CD4-positive, alpha-beta memory T cell (primary cell): Measurements from ENCODE around the gene CHRNE. TPM values are rescaled to one million over a fixed set of nuclear protein-coding genes. Genes with fewer than 3 reads are reported as not detected.
A peak's percentile ranks its signal among the peaks of the same experiment; 100 is the strongest.

Experiments
- CTCF ChIA-PET: fragments of 350-600 bp; sonication (Branson Sonifier 250); formaldehyde crosslinking; loops from one replicate; lab custom pipeline; 2021; ENCODE audit warnings: inconsistent platforms; ENCODE audit not compliant: partially characterized antibody; lab: Charles Lee
- POLR2A ChIA-PET: fragments of 350-600 bp; sonication (Branson Sonifier 250); formaldehyde crosslinking; loops from one replicate; lab custom pipeline; 2021; ENCODE audit not compliant: partially characterized antibody; lab: Charles Lee
- DNase-seq, 5 donors: peaks; one replicate each; pipeline versions ENCODE4 v3.0.0 to v3.0.0-alpha.2; 2020 to 2022; ENCODE audit warnings: mixed read lengths in 1 of 5
- H3K27ac ChIP-seq: one replicate; pipeline ENCODE4 v1.7.0; 2013; ENCODE audit warnings: low read depth, low read length
- H3K27me3 ChIP-seq: 2 replicates; pipeline ENCODE4 v1.7.0; 2013; ENCODE audit warnings: mild to moderate bottlenecking, low read length, moderate library complexity; ENCODE audit not compliant: insufficient read depth
- H3K36me3 ChIP-seq: 2 replicates; pipeline ENCODE4 v1.7.0; 2013; ENCODE audit warnings: mild to moderate bottlenecking, low read length, moderate library complexity; ENCODE audit not compliant: insufficient read depth
- H3K4me1 ChIP-seq: 2 replicates; pipeline ENCODE4 v1.7.0; 2013; ENCODE audit warnings: mild to moderate bottlenecking, low read length, moderate library complexity; ENCODE audit not compliant: insufficient read depth
- H3K4me3 ChIP-seq, 2 donors: one replicate each; pipeline ENCODE4 v1.7.0; 2013; ENCODE audit warnings: low read length in 2 of 2, mild to moderate bottlenecking in 1 of 2
- H3K9me3 ChIP-seq, 2 donors: one replicate each; pipeline ENCODE4 v1.7.0; 2013; ENCODE audit warnings: low read length in 2 of 2, control low read depth in 1 of 2; ENCODE audit not compliant: control insufficient read depth in 1 of 2
- H3K27ac Mint-ChIP-seq, 7 donors: one replicate each; pipeline ENCODE4 v1.8.0; 2020 to 2021; ENCODE audit warnings: mixed read lengths in 7 of 7, mild to moderate bottlenecking in 6 of 7, inconsistent platforms in 3 of 7, moderate library complexity in 3 of 7
- H3K27me3 Mint-ChIP-seq, 2 donors: one replicate each; pipeline ENCODE4 v1.8.0; 2020 to 2021; ENCODE audit warnings: mixed read lengths in 2 of 2
- H3K36me3 Mint-ChIP-seq, 2 donors: one replicate each; pipeline ENCODE4 v1.8.0; 2020 to 2021; ENCODE audit warnings: mixed read lengths in 2 of 2, inconsistent platforms in 1 of 2, mild to moderate bottlenecking in 1 of 2
- H3K4me1 Mint-ChIP-seq, 4 donors: one replicate each; pipeline ENCODE4 v1.8.0; 2020 to 2021; ENCODE audit warnings: mixed read lengths in 4 of 4, mild to moderate bottlenecking in 1 of 4
- H3K4me3 Mint-ChIP-seq, 8 donors: one replicate each; pipeline ENCODE4 v1.8.0; 2020 to 2021; ENCODE audit warnings: mixed read lengths in 8 of 8, mild to moderate bottlenecking in 7 of 8, moderate library complexity in 6 of 8, inconsistent platforms in 3 of 8
- H3K9me3 Mint-ChIP-seq, 8 donors: one replicate each; pipeline ENCODE4 v1.8.0; 2020 to 2021; ENCODE audit warnings: mixed read lengths in 8 of 8, mild to moderate bottlenecking in 5 of 8, inconsistent platforms in 3 of 8, moderate library complexity in 1 of 8
- intact Hi-C: fragments of 100-400 bp; cut with micrococcal nuclease; formaldehyde crosslinking; loops from one replicate; pipeline ENCODE4 v1.15.1; 2023
- polyA plus RNA-seq, 2 donors: library from polyadenylated mRNA; unstranded; fragments of 300-500 nt; fragmentation: Illumina TruSeq; gene quantifications; one replicate each; pipeline ENCODE4 v1.2.3, GENCODE V29; 2021
- total RNA-seq, 2 experiments: library from RNA; stranded (reverse); gene quantifications; one replicate each; pipeline ENCODE4 v1.2.3, GENCODE V29; 2021

The CHRNE gene
- total and polyA plus RNA-seq, 4 experiments from 2014 or later: 0.08 to 1.3 (median 0.42) TPM

DNA sequence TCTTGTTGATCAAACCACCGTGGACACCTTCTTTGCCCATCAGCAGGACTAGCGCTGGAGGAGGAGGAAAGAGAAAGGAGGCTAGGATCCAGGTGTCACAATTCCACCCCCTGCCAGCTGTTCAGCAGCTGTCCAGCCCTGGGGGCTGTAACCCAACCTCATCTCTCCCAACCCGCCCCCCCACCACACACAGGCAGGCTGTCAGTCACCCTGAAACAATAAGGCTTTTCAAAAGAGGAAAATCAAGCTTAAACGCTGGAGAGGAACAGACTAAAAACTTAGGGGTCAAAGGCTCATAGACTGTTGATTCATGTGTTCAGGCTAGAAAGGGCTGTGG, 43.0 kb upstream of the CHRNE start:
- H3K4me1 ChIP-seq: peaks cover 66% of the 10 kb centered on the region
- peaks cover 0 to 2% (median 0%) of the 10 kb centered on the region in 8 donors for H3K9me3 Mint-ChIP-seq
- no peaks in the 10 kb centered on the region for H3K27me3 ChIP-seq
- intact Hi-C loops: no loop called here
- H3K27me3 Mint-ChIP-seq: no peaks in the 10 kb centered on the region
- ChIA-PET CTCF (interaction anchor here (1.0 to 1.9 kb wide), 3 partner anchors 22 to 42 kb away, joined by 3 to 7 read pairs (median 5); partner anchors contain the start of genes CAMTA2 and SPAG7), POLR2A (interaction anchor here (1.0 to 25.3 kb wide), 12 partner anchors 6 to 231 kb away, joined by 3 to 973 read pairs (median 14); partner anchors contain the start of genes C17orf107, CAMTA2, CHRNE and INCA1)
- no peak for DNase-seq
- peak overlapping the region; percentile 63 to 94 for H3K4me3 ChIP-seq
- H3K9me3 ChIP-seq: no peaks in the 10 kb centered on the region
- H3K27ac Mint-ChIP-seq: peak overlapping the region; percentile 92 to 97 (median 95)
- H3K4me3 Mint-ChIP-seq: peak overlapping the region; percentile 95 to 100 (median 99)
- peaks cover 41% of the 10 kb centered on the region for H3K36me3 ChIP-seq
- peaks cover 46 to 85% (median 61%) of the 10 kb centered on the region in 4 donors for H3K4me1 Mint-ChIP-seq
- peak overlapping the region; percentile 94 for H3K27ac ChIP-seq
- peaks cover 52 to 62% of the 10 kb centered on the region in 2 donors for H3K36me3 Mint-ChIP-seq

DNA sequence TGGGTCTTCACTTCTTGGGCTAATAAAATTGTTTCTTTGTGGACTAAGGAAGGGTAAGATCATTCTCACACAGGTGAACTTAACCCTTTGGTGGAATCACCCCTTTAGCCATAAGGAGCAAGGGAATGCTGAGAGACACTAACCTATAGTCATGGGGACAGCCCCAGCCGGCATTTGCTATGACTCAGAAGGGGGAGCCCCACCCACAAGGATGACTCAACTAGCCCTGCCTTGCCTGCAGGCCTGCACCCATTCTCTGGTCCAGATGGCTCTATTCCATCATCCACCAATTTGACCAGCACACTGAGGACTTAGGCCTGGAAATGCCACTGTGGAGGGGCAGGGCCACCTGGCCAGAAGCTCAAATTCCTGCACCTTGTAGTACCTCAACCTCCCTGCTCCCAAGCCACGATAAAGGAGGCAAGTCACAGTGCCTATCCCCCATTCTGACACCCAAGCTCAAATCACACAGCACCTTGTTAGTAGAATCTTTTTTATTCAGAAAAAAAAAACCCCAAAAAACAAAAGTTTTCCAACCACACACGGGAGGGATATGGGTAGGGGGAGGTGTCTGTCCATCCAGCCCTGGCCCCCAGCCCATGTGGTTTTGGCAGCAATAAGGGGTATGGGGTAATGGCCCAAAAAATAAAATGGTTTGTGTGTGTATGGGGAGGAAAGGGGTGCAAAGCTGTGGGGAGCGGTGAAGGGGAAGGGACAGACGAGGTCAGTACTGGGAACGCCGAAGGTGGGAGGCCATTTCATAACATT, 42.5 kb upstream of the CHRNE start:
- H3K36me3 ChIP-seq: peaks cover 41% of the 10 kb centered on the region
- intact Hi-C loops: no loop called here
- Mint-ChIP-seq H3K27me3 (no peaks in the 10 kb centered on the region), H3K9me3 (peaks cover 0 to 2% (median 0%) of the 10 kb centered on the region in 8 donors), H3K4me1 (peaks cover 46 to 82% (median 57%) of the 10 kb centered on the region in 4 donors), H3K4me3 (peak overlapping the region; percentile 86 to 100 (median 98)), H3K36me3 (peaks cover 52 to 62% of the 10 kb centered on the region in 2 donors), H3K27ac (peak overlapping the region; percentile 85 to 97 (median 94))
- peak overlapping the region; percentile 45 to 63 for H3K4me3 ChIP-seq
- DNase-seq: peak; percentile 54 to 92 (median 59)
- H3K4me1 ChIP-seq: peaks cover 61% of the 10 kb centered on the region
- POLR2A ChIA-PET: interaction anchor here (1.0 to 25.3 kb wide), 14 partner anchors 9 to 230 kb away, joined by 3 to 973 read pairs (median 8); partner anchors contain the start of genes C17orf107, CAMTA2, CHRNE and INCA1
- no peaks in the 10 kb centered on the region for H3K9me3 ChIP-seq
- H3K27me3 ChIP-seq: no peaks in the 10 kb centered on the region
- peak overlapping the region; percentile 81 for H3K27ac ChIP-seq
- CTCF ChIA-PET: interaction anchor here (1.0 to 1.9 kb wide), 3 partner anchors 22 to 42 kb away, joined by 3 to 7 read pairs (median 5); partner anchors contain the start of genes CAMTA2 and SPAG7

DNA sequence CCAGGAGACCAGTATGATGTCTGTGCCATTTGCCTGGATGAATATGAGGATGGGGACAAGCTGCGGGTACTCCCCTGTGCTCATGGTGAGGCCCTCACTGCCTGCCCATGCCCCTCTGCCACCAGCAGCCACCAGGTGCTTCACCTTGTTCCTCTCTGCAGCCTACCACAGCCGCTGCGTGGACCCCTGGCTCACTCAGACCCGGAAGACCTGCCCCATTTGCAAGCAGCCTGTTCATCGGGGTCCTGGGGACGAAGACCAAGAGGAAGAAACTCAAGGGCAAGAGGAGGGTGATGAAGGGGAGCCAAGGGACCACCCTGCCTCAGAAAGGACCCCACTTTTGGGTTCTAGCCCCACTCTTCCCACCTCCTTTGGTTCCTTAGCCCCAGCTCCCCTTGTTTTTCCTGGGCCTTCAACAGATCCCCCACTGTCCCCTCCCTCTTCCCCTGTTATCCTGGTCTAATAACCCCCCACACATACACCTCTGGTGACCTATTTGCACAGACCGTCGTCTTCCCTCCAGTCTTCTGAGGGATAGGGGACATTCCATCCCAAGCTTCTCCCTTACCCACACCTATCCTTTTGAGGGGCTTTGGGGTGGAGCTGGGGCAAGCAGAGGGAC, 41.8 kb upstream of the CHRNE start:
- intact Hi-C loops: loop anchor here (5.0 kb wide), 1 partner anchor 212 kb away; the partner anchor contains the start of gene MED11
- Mint-ChIP-seq H3K9me3 (peaks cover 0 to 4% (median 0%) of the 10 kb centered on the region in 8 donors), H3K4me3 (peak overlapping the region; percentile 86 to 100 (median 98)), H3K36me3 (peaks cover 52 to 66% of the 10 kb centered on the region in 2 donors), H3K27ac (peak overlapping the region; percentile 85 to 97 (median 94)), H3K27me3 (no peaks in the 10 kb centered on the region), H3K4me1 (peaks cover 46 to 84% (median 57%) of the 10 kb centered on the region in 4 donors)
- CTCF ChIA-PET: no interaction called here
- Histone ChIP-seq H3K27me3 (no peaks in the 10 kb centered on the region), H3K9me3 (no peaks in the 10 kb centered on the region), H3K27ac (peak overlapping the region; percentile 81), H3K4me3 (peak overlapping the region; percentile 45 to 63), H3K4me1 (peaks cover 58% of the 10 kb centered on the region), H3K36me3 (peaks cover 41% of the 10 kb centered on the region)
- POLR2A ChIA-PET: interaction anchor here (0.7 to 25.3 kb wide), 12 partner anchors 8 to 105 kb away, joined by 3 to 973 read pairs (median 4); partner anchors contain the start of genes C17orf107, CHRNE, INCA1 and KIF1C
- peak in 1 of 5 donors; percentile 52 for DNase-seq

DNA sequence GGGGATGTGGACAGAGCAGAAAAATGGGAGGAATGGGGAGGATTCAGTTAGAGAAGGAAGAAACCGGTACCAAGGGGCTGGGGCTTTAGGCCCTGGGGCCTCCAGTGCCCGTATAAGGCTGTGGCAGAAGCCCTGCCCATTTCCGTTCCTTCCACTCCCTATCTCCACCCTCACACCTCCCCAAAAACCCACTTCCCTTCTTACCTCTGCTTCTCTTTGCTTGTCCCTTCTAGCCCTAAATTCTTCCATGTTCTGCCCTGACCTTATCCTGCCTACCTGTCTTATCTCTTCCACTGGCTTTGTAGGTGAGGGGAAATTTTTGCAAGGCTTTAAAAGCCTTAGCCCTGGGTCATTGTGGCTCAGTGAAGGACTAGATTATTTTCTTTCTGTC, 41.3 kb upstream of the CHRNE start:
- H3K27ac ChIP-seq: peak overlapping the region; percentile 81
- POLR2A ChIA-PET: interaction anchor here (0.7 to 25.3 kb wide), 11 partner anchors 9 to 105 kb away, joined by 3 to 973 read pairs (median 4); partner anchors contain the start of genes C17orf107, CHRNE, INCA1 and KIF1C
- Mint-ChIP-seq H3K27me3 (no peaks in the 10 kb centered on the region), H3K27ac (peak overlapping the region; percentile 85 to 97 (median 93)), H3K36me3 (peaks cover 52 to 66% of the 10 kb centered on the region in 2 donors), H3K4me1 (peaks cover 47 to 85% (median 59%) of the 10 kb centered on the region in 4 donors), H3K4me3 (peak overlapping the region; percentile 86 to 100 (median 98)), H3K9me3 (peaks cover 0 to 4% (median 0%) of the 10 kb centered on the region in 8 donors)
- CTCF ChIA-PET: no interaction called here
- DNase-seq: peak; percentile 59 to 67 (median 65)
- H3K36me3 ChIP-seq: peaks cover 41% of the 10 kb centered on the region
- H3K27me3 ChIP-seq: no peaks in the 10 kb centered on the region
- intact Hi-C loops: loop anchor here (5.0 kb wide), 1 partner anchor 212 kb away; the partner anchor contains the start of gene MED11
- H3K4me3 ChIP-seq: peak overlapping the region; percentile 36 to 45
- no peaks in the 10 kb centered on the region for H3K9me3 ChIP-seq
- peaks cover 62% of the 10 kb centered on the region for H3K4me1 ChIP-seq

DNA sequence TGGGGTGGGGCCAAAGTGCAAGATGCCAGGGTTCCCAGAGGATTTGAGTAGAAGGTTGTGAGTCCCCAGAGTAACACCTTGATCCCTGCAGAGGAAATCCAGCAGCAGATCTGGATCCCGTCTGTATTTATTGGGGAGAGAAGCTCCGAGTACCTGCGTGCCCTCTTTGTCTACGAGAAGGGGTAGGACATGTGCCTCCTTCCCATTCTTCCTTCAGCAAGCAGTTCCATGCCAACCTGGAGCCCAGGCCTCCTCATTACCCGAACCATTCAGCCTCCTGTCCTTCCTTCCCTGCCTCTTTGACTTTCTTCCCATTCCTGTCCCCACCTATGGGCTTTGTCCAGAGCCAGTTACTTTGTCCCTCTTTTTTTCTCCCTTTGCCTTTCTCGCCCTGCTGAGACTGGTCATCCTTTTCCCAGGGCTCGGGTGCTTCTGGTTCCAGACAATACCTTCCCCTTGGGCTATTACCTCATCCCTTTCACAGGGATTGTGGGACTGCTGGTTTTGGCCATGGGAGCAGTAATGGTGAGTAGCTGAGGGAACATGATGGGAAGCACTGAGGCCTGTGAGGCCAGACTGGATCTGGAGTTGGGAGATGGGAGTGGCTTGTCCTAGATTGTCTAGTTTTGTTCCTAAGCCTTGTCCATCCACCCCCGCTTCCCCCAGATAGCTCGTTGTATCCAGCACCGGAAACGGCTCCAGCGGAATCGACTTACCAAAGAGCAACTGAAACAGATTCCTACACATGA, 40.0 kb upstream of the CHRNE start:
- Histone ChIP-seq H3K4me3 (peak overlapping the region; percentile 36 to 99), H3K36me3 (peaks cover 44% of the 10 kb centered on the region), H3K27ac (peak overlapping the region; percentile 81), H3K4me1 (peaks cover 74% of the 10 kb centered on the region), H3K9me3 (no peaks in the 10 kb centered on the region), H3K27me3 (no peaks in the 10 kb centered on the region)
- Mint-ChIP-seq H3K4me3 (peak overlapping the region; percentile 95 to 100 (median 98)), H3K4me1 (peaks cover 56 to 89% (median 70%) of the 10 kb centered on the region in 4 donors), H3K36me3 (peaks cover 52 to 63% of the 10 kb centered on the region in 2 donors), H3K27me3 (no peaks in the 10 kb centered on the region), H3K9me3 (peaks cover 0 to 2% (median 0%) of the 10 kb centered on the region in 8 donors), H3K27ac (peak overlapping the region; percentile 48 to 99 (median 81))
- intact Hi-C loops: loop anchor here (5.0 kb wide), 1 partner anchor 211 kb away; the partner anchor contains the start of gene MED11
- ChIA-PET CTCF (interaction anchor here (0.9 to 1.3 kb wide), 2 partner anchors 34 to 45 kb away, joined by 3 read pairs; partner anchors contain the start of gene CAMTA2), POLR2A (interaction anchor here (0.8 to 25.3 kb wide), 6 partner anchors 7 to 106 kb away, joined by 3 to 973 read pairs (median 4); partner anchors contain the start of genes ENO3, PFN1 and SPAG7)
- peak in 1 of 5 donors; percentile 45 for DNase-seq

DNA sequence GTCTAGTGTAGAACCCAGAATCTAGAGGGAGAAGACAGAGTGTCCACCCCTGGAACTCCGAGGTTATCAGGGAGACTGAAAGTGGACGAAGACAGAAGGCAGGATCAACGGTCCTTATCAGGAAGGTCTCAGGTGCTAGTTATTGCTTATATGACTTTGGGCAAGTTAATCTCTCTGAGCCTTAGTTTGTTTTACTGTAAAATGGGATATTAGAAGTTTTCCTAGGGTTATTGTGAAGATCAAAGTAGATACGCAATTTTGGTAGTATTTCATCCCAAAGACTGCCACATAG, 38.4 kb upstream of the CHRNE start:
- CTCF ChIA-PET: interaction anchor here (3.1 kb wide), 1 partner anchor 32 kb away, joined by 15 read pairs; no protein-coding TSS in a partner anchor
- no peaks in the 10 kb centered on the region for H3K27me3 Mint-ChIP-seq
- peaks cover 0 to 2% (median 0%) of the 10 kb centered on the region in 8 donors for H3K9me3 Mint-ChIP-seq
- peak overlapping the region; percentile 92 to 100 (median 98) for H3K27ac Mint-ChIP-seq
- no peaks in the 10 kb centered on the region for H3K27me3 ChIP-seq
- H3K36me3 ChIP-seq: peaks cover 42% of the 10 kb centered on the region
- no peak for DNase-seq
- intact Hi-C loops: loop anchor here (2.0 to 5.0 kb wide), 4 partner anchors 38 to 209 kb away; partner anchors contain the start of genes CAMTA2, CHRNE and MED11
- H3K27ac ChIP-seq: peak overlapping the region; percentile 81
- peaks cover 55 to 77% (median 63%) of the 10 kb centered on the region in 4 donors for H3K4me1 Mint-ChIP-seq
- peak overlapping the region; percentile 99 for H3K4me3 ChIP-seq
- H3K36me3 Mint-ChIP-seq: peaks cover 40 to 60% of the 10 kb centered on the region in 2 donors
- POLR2A ChIA-PET: interaction anchor here (0.6 to 25.3 kb wide), 11 partner anchors 9 to 229 kb away, joined by 3 to 973 read pairs (median 13); partner anchors contain the start of genes ARRB2, C17orf107, CAMTA2 and CHRNE
- peaks cover 70% of the 10 kb centered on the region for H3K4me1 ChIP-seq
- peak overlapping the region; percentile 95 to 100 (median 98) for H3K4me3 Mint-ChIP-seq
- H3K9me3 ChIP-seq: no peaks in the 10 kb centered on the region
